Measurements from ENCODE around the gene PPP1R9A. TPM values are rescaled to one million over a fixed set of nuclear protein-coding genes. Genes with fewer than 3 reads are reported as not detected.

Gene PPP1R9A
- total and polyA plus RNA-seq, 8 donors: 4.7 to 32.4 (median 16.8) TPM

DNA sequence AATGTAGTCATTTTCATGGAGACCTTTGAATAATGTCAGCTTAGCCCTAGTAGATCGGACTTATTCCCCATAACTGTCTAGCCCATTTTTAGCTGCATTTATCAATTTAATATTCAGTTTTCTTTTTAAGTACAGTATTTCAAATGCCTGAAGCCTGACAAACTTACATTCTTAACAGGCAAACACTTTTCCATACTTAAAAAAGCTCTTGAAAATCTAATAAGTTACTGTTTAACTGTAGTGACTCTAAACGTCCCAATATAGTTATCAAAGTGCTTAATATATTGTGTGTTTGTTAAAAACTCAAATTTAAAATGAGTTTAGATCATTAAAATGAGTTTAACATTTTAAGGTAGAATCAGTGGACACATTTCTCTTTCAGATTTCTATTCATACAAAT lies 372.0 kb downstream of the PPP1R9A start:
- H3K36me3 ChIP-seq: peaks cover 0 to 3% (median 0%) of the 10 kb centered on the region in 3 donors
- TF ChIP-seq, protein P1, sequence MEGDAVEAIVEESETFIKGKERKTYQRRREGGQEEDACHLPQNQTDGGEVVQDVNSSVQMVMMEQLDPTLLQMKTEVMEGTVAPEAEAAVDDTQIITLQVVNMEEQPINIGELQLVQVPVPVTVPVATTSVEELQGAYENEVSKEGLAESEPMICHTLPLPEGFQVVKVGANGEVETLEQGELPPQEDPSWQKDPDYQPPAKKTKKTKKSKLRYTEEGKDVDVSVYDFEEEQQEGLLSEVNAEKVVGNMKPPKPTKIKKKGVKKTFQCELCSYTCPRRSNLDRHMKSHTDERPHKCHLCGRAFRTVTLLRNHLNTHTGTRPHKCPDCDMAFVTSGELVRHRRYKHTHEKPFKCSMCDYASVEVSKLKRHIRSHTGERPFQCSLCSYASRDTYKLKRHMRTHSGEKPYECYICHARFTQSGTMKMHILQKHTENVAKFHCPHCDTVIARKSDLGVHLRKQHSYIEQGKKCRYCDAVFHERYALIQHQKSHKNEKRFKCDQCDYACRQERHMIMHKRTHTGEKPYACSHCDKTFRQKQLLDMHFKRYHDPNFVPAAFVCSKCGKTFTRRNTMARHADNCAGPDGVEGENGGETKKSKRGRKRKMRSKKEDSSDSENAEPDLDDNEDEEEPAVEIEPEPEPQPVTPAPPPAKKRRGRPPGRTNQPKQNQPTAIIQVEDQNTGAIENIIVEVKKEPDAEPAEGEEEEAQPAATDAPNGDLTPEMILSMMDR (IDR thresholded peaks at IDR 0.05): no peak
- no peaks in the 10 kb centered on the region for H3K27me3 ChIP-seq
- DNase-seq (no peak), FAIRE-seq (no peak), ATAC-seq (no peak)
- no peak overlapping the region for H3K4me3 ChIP-seq
- intact Hi-C loops (cut with DNase I): no loop called here
- WGBS, 2 donors: 61% methylated on average over 2 of the region's 2 CpGs
- H3K4me1 ChIP-seq: no peaks in the 10 kb centered on the region
- no peak overlapping the region for H3K27ac ChIP-seq
- no peaks in the 10 kb centered on the region for H3K9me3 ChIP-seq

DNA sequence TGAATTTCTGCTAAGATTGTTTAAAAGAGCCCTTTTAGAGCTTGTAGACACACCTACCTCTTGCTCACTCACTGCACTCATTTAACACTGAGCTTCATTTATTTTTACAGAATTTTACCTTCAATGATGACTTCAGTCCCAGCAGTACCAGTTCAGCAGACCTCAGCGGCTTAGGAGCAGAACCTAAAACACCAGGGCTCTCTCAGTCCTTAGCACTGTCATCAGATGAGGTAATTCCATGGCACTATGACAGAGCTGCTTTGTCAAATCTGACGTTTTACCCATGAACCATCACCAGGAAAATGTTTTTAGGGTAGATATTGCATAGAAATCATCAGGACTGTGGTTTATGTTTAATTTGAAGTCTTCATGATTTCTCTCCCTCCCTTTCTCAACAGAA lies 378.7 kb downstream of the PPP1R9A start:
- Histone ChIP-seq H3K36me3 (peaks cover 0 to 3% (median 0%) of the 10 kb centered on the region in 3 donors), H3K27me3 (no peaks in the 10 kb centered on the region), H3K4me1 (no peaks in the 10 kb centered on the region), H3K9me3 (no peaks in the 10 kb centered on the region), H3K27ac (no peak overlapping the region), H3K4me3 (no peak overlapping the region)
- TF ChIP-seq, protein P1 (IDR thresholded peaks at IDR 0.05): no peak
- DNase-seq (no peak), FAIRE-seq (no peak), ATAC-seq (no peak)
- WGBS, 2 donors: 69 to 74% methylated on average over 2 of the region's 2 CpGs
- intact Hi-C loops (cut with DNase I): no loop called here

DNA sequence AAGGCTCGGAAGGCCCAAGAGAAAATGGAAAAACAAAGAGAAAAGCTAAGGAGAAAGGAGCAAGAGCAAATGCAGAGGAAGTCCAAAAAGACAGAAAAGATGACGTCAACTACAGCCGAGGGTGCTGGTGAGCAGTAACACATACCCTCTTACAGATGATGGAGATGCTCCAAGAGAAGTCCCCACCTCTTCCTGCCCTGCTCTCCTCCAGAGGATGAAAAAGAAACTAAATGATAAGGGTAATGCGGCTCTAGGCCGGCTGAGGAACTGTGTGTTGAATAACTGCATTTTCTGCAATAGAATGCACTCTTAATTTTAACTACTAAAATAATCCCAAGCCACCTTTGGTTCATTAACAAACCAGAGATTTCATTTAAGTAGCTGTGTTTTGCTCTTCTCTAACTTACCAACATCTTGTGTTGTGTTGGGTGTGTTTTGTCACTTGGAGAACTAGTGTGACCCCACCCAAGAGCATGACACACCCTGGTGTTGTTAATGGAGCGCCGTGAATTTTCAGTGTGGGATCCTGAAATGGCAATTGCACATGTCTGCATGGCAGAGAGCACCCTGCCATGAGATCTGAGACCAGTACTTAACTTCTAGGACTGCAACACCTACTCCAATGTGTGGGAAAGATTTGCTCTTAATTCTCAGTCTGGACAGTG lies 382.9 kb downstream of the PPP1R9A start:
- intact Hi-C loops (cut with DNase I): no loop called here
- TF ChIP-seq, protein P1 (IDR thresholded peaks at IDR 0.05): no peak
- no peak overlapping the region for H3K4me3 ChIP-seq
- WGBS, 2 donors: 92 to 96% methylated on average over 7 of the region's 7 CpGs
- H3K9me3 ChIP-seq: no peaks in the 10 kb centered on the region
- no peaks in the 10 kb centered on the region for H3K27me3 ChIP-seq
- FAIRE-seq: no peak
- H3K4me1 ChIP-seq: no peaks in the 10 kb centered on the region
- DNase-seq: no peak
- no peak for ATAC-seq
- peaks cover 0 to 3% (median 0%) of the 10 kb centered on the region in 3 donors for H3K36me3 ChIP-seq
- no peak overlapping the region for H3K27ac ChIP-seq

DNA sequence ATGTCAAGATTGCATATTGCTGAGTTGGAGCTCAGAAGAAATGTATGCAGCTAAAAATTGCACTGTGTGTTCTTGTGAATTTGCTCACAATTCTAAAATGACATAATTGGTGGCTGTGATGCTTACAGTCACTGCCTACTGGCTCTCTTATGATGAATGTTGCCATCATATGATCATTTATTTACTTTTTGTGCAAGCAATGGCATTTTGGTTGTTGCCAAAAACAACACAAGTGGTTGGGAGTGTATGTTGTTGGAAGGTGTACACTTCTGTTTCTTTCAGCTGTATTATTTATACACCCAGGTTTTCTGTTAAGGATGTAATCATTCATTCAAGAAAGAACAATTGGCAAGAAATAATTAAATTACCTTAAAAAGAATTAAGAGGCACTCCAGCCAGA lies 388.0 kb downstream of the PPP1R9A start:
- Histone ChIP-seq H3K4me1 (no peaks in the 10 kb centered on the region), H3K9me3 (no peaks in the 10 kb centered on the region), H3K27me3 (no peaks in the 10 kb centered on the region), H3K36me3 (no peaks in the 10 kb centered on the region), H3K4me3 (no peak overlapping the region), H3K27ac (no peak overlapping the region)
- DNase-seq (no peak), FAIRE-seq (no peak), ATAC-seq (no peak)
- intact Hi-C loops (cut with DNase I): no loop called here
- TF ChIP-seq, protein P1 (IDR thresholded peaks at IDR 0.05): no peak

DNA sequence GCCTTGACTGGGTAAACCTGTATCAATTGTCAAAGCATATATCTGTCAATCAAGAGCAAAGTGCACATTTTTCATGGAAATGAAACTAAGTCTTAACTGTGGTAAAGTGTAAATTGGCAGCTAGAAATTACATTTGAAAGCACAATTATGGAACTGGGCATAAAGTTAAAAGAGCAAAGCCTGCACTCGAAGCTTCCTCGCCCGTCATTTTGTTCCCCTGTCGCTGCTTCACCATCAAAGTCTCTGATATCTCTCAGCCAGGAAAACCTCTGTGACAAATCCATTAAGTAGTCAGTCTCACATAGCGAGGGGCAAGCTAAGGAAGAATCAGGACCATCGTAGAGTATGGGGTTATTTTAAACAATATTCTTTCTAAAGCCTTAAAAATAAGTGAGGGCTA lies 389.1 kb downstream of the PPP1R9A start:
- Histone ChIP-seq H3K27ac (no peak overlapping the region), H3K36me3 (no peaks in the 10 kb centered on the region), H3K27me3 (no peaks in the 10 kb centered on the region), H3K9me3 (no peaks in the 10 kb centered on the region), H3K4me1 (no peaks in the 10 kb centered on the region), H3K4me3 (no peak overlapping the region)
- intact Hi-C loops (cut with DNase I): no loop called here
- DNase-seq (no peak), FAIRE-seq (no peak), ATAC-seq (no peak)
- TF ChIP-seq, protein P1 (IDR thresholded peaks at IDR 0.05): no peak
- WGBS, 2 donors: 95 to 96% methylated on average over 6 of the region's 6 CpGs

All from pancreas (tissue), 10 donors.